Stimulated activated CD8-positive, alpha-beta memory T cell treated with anti-CD3 and anti-CD28 coated beads, Interleukin-15, amount 100 ng/mL, for 48 hours (primary cell): ENCODE results near the gene MAT2A.

ENCODE experiments used
- DNase-seq, 2 donors: peaks; one replicate each; pipeline ENCODE4 v3.0.0-alpha.2; 2020; ENCODE audit warnings: low read depth in 2 of 2

MAT2A gene

GRCh38 chr2:85538507-85539360, at the start of gene MAT2A:
MAT2A (plus strand) TSS chr2:85539168; CDS start chr2:85539288, 120 bp downstream.
- peak; percentile 84 to 86 for DNase-seq

GRCh38 chr2:85490861-85491755, 47.9 kb upstream of the MAT2A start:
- no peak for DNase-seq

GRCh38 chr2:85496436-85496835, 42.5 kb upstream of the MAT2A start:
- no peak for DNase-seq

GRCh38 chr2:85497944-85498630, 40.9 kb upstream of the MAT2A start:
- no peak for DNase-seq

- no peak for DNase-seq
Observed at GRCh38 chr2:85501248-85501647, 37.7 kb upstream of the MAT2A start.

GRCh38 chr2:85502720-85503119, 36.2 kb upstream of the MAT2A start:
- DNase-seq: no peak

GRCh38 chr2:85503168-85503850, 35.7 kb upstream of the MAT2A start:
- no peak for DNase-seq

- no peak for DNase-seq
Observed at GRCh38 chr2:85503851-85504777, 34.9 kb upstream of the MAT2A start.

- no peak for DNase-seq
Observed at GRCh38 chr2:85504778-85505261, 34.1 kb upstream of the MAT2A start.

- DNase-seq: no peak
Observed at GRCh38 chr2:85505551-85506238, 33.3 kb upstream of the MAT2A start.

- no peak for DNase-seq
Observed at GRCh38 chr2:85506768-85507181, 32.2 kb upstream of the MAT2A start.

GRCh38 chr2:85511008-85511811, 27.8 kb upstream of the MAT2A start:
- DNase-seq: no peak

- DNase-seq: no peak
Observed at GRCh38 chr2:85514323-85514722, 24.6 kb upstream of the MAT2A start.

GRCh38 chr2:85516653-85517389, 22.1 kb upstream of the MAT2A start:
- no peak for DNase-seq

- DNase-seq: no peak
Observed at GRCh38 chr2:85522090-85522647, 16.8 kb upstream of the MAT2A start.

GRCh38 chr2:85523062-85523902, 15.7 kb upstream of the MAT2A start:
- DNase-seq: no peak

- DNase-seq: no peak
Observed at GRCh38 chr2:85523903-85524335, 15.0 kb upstream of the MAT2A start.
